NCI-H1436 treated with DMSO at 0.1 percent for 48 hours (cell line): ENCODE data around the gene ASCL4.
"Not testable (repeated sequence)": the region's sequence is repeated elsewhere in the genome, so short reads cannot be mapped to it uniquely, and the experiment has no call there.

Experiments used
- DNase-seq: peaks from one replicate; lab custom pipeline; 2025; lab: John Stamatoyannopoulos, UW

ASCL4 gene

GRCh38 chr12:107774349-107775029 is at the start of gene ASCL4:
ASCL4 (plus strand) TSS chr12:107774704; CDS start chr12:107775219, 515 bp downstream.
- no peak for DNase-seq

GRCh38 chr12:107727327-107727726 is 47.2 kb upstream of the ASCL4 start:
- not testable (repeated sequence) for DNase-seq

- DNase-seq: not testable (repeated sequence)
Measured at GRCh38 chr12:107727742-107728141, 46.8 kb upstream of the ASCL4 start.

- DNase-seq: no peak
Measured at GRCh38 chr12:107730618-107731341, 43.7 kb upstream of the ASCL4 start.

GRCh38 chr12:107731366-107731765 is 43.1 kb upstream of the ASCL4 start:
- DNase-seq: no peak

- no peak for DNase-seq
Measured at GRCh38 chr12:107732365-107732764, 42.1 kb upstream of the ASCL4 start.

GRCh38 chr12:107734139-107734538 is 40.4 kb upstream of the ASCL4 start:
- no peak for DNase-seq

GRCh38 chr12:107735763-107736162 is 38.7 kb upstream of the ASCL4 start:
- no peak for DNase-seq

GRCh38 chr12:107736914-107737313 is 37.6 kb upstream of the ASCL4 start:
- DNase-seq: no peak

- no peak for DNase-seq
Measured at GRCh38 chr12:107748472-107748871, 26.0 kb upstream of the ASCL4 start.

GRCh38 chr12:107749083-107749482 is 25.4 kb upstream of the ASCL4 start:
- no peak for DNase-seq

GRCh38 chr12:107759410-107759809 is 15.1 kb upstream of the ASCL4 start:
- no peak for DNase-seq

- no peak for DNase-seq
Measured at GRCh38 chr12:107760207-107760808, 14.2 kb upstream of the ASCL4 start.

- DNase-seq: peak; percentile 50
Measured at GRCh38 chr12:107760809-107761501, 13.5 kb upstream of the ASCL4 start, which contains the start of gene PRDM4. PRDM4 (minus strand) TSS chr12:107761137; CDS start chr12:107760515, 622 bp downstream.

GRCh38 chr12:107761502-107761904 is 13.0 kb upstream of the ASCL4 start:
- DNase-seq: no peak

- no peak for DNase-seq
Measured at GRCh38 chr12:107762874-107763273, 11.6 kb upstream of the ASCL4 start.

- no peak for DNase-seq
Measured at GRCh38 chr12:107764626-107765025, 9.9 kb upstream of the ASCL4 start.

GRCh38 chr12:107765316-107765715 is 9.2 kb upstream of the ASCL4 start:
- DNase-seq: no peak

GRCh38 chr12:107767466-107767865 is 7.0 kb upstream of the ASCL4 start:
- DNase-seq: no peak

- no peak for DNase-seq
Measured at GRCh38 chr12:107775093-107775721, 703 bp downstream of the ASCL4 start.

- no peak for DNase-seq
Measured at GRCh38 chr12:107776171-107776570, 1.7 kb downstream of the ASCL4 start.
